ENCODE measurements around the gene B4GAT1. TPM values are rescaled to one million over a fixed set of nuclear protein-coding genes. Genes with fewer than 3 reads are reported as not detected.

Gene B4GAT1
- total and polyA plus RNA-seq, 2 of the 13 experiments (the other 11 are each of a cell fraction or from before 2014, with no cell fraction given): 40.4 to 109 TPM

DNA sequence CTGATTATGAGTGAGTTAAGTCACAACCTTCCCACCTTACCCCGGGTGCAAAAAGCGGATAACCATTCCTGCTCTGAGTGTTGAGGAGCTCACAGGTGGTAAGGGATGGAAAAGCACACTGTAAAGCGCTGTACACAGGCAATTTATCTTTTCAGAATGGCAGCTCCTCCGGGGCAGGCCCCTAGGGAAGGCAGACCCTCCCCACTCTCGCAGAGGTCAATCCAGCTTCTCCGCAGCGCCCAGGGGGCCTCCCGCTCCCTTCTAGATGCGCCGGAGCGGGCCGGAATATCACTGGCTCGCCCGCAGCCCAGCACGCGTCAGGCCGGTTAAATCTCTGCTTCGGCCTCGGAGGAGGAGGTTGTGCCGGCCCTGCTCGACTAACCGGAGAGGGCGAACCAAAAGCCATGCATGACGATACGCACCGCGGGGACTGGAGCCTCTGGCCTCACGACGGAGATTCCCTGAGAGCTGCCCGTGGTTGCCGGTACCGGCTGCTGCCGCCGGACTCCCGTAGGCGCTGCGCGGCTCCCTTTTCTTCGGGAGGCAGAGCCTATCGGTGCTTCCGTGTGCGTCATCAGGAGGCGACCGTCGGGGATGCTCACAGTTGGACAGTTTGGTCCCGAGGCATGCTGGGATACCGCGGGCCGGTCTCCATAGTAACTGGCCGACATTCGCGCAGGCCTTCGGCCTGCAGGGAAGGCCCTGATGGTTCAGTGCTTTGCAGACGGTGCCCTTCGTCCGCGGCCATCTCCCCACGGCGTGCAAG, 2.7 kb downstream of the B4GAT1 start, which contains the start of gene BRMS1 (continued):
- TF ChIP-seq, protein P1, sequence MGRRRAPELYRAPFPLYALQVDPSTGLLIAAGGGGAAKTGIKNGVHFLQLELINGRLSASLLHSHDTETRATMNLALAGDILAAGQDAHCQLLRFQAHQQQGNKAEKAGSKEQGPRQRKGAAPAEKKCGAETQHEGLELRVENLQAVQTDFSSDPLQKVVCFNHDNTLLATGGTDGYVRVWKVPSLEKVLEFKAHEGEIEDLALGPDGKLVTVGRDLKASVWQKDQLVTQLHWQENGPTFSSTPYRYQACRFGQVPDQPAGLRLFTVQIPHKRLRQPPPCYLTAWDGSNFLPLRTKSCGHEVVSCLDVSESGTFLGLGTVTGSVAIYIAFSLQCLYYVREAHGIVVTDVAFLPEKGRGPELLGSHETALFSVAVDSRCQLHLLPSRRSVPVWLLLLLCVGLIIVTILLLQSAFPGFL (CRISPR knock-in tag; IDR thresholded peaks at IDR 0.05): no peak
- TF ChIP-seq FOXM1 (CRISPR knock-in tag; IDR thresholded peaks at IDR 0.05) (no peak), KDM1A (CRISPR knock-in tag; IDR thresholded peaks at IDR 0.05) (no peak), ZNF326 (CRISPR knock-in tag; IDR thresholded peaks at IDR 0.05; ENCODE audit: borderline replicate concordance) (0 out of 2 replicates have a peak, but pooled peaks have one; percentile 46), ZNF678 (CRISPR knock-in tag; IDR thresholded peaks at IDR 0.05) (no peak), ZNF343 (CRISPR knock-in tag; IDR thresholded peaks at IDR 0.05) (0 out of 2 replicates have a peak, but pooled peaks have one; percentile 43), ZKSCAN8 (CRISPR knock-in tag; IDR thresholded peaks at IDR 0.05; ENCODE audit: borderline replicate concordance) (no peak), RFX1 (IDR thresholded peaks at IDR 0.05) (peak; percentile 85), JUND (CRISPR knock-in tag; IDR thresholded peaks at IDR 0.05) (no peak), GTF3A (CRISPR knock-in tag; conservative IDR thresholded peaks at IDR 0.05) (no peak), ZBTB21 (CRISPR knock-in tag; IDR thresholded peaks at IDR 0.05) (no peak), GABPA (IDR thresholded peaks at IDR 0.05; ENCODE audit: low read depth, low read length) (no peak), GABPA (CRISPR knock-in tag; IDR thresholded peaks at IDR 0.05; ENCODE audit: low read depth) (peak; percentile 79), ZNF776 (CRISPR knock-in tag; IDR thresholded peaks at IDR 0.05) (no peak), ZNF781 (CRISPR knock-in tag; IDR thresholded peaks at IDR 0.05; ENCODE audit: borderline replicate concordance, not compliant biosample characterization) (no peak), ZNF552 (CRISPR knock-in tag; IDR thresholded peaks at IDR 0.05; ENCODE audit: borderline replicate concordance) (0 out of 2 replicates have a peak, but pooled peaks have one; percentile 57)
- TF ChIP-seq, protein P2, sequence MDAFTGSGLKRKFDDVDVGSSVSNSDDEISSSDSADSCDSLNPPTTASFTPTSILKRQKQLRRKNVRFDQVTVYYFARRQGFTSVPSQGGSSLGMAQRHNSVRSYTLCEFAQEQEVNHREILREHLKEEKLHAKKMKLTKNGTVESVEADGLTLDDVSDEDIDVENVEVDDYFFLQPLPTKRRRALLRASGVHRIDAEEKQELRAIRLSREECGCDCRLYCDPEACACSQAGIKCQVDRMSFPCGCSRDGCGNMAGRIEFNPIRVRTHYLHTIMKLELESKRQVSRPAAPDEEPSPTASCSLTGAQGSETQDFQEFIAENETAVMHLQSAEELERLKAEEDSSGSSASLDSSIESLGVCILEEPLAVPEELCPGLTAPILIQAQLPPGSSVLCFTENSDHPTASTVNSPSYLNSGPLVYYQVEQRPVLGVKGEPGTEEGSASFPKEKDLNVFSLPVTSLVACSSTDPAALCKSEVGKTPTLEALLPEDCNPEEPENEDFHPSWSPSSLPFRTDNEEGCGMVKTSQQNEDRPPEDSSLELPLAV (CRISPR knock-in tag; conservative IDR thresholded peaks at IDR 0.05; ENCODE audit: low read depth): no peak
- TF ChIP-seq, protein P3, sequence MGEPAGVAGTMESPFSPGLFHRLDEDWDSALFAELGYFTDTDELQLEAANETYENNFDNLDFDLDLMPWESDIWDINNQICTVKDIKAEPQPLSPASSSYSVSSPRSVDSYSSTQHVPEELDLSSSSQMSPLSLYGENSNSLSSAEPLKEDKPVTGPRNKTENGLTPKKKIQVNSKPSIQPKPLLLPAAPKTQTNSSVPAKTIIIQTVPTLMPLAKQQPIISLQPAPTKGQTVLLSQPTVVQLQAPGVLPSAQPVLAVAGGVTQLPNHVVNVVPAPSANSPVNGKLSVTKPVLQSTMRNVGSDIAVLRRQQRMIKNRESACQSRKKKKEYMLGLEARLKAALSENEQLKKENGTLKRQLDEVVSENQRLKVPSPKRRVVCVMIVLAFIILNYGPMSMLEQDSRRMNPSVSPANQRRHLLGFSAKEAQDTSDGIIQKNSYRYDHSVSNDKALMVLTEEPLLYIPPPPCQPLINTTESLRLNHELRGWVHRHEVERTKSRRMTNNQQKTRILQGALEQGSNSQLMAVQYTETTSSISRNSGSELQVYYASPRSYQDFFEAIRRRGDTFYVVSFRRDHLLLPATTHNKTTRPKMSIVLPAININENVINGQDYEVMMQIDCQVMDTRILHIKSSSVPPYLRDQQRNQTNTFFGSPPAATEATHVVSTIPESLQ (CRISPR knock-in tag; conservative IDR thresholded peaks at IDR 0.05): no peak
- TF ChIP-seq, protein P4, sequence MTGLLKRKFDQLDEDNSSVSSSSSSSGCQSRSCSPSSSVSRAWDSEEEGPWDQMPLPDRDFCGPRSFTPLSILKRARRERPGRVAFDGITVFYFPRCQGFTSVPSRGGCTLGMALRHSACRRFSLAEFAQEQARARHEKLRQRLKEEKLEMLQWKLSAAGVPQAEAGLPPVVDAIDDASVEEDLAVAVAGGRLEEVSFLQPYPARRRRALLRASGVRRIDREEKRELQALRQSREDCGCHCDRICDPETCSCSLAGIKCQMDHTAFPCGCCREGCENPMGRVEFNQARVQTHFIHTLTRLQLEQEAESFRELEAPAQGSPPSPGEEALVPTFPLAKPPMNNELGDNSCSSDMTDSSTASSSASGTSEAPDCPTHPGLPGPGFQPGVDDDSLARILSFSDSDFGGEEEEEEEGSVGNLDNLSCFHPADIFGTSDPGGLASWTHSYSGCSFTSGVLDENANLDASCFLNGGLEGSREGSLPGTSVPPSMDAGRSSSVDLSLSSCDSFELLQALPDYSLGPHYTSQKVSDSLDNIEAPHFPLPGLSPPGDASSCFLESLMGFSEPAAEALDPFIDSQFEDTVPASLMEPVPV (CRISPR knock-in tag; IDR thresholded peaks at IDR 0.05): peak; percentile 77; the same call in 1 of the 2 replicates
- TF ChIP-seq, protein P5, sequence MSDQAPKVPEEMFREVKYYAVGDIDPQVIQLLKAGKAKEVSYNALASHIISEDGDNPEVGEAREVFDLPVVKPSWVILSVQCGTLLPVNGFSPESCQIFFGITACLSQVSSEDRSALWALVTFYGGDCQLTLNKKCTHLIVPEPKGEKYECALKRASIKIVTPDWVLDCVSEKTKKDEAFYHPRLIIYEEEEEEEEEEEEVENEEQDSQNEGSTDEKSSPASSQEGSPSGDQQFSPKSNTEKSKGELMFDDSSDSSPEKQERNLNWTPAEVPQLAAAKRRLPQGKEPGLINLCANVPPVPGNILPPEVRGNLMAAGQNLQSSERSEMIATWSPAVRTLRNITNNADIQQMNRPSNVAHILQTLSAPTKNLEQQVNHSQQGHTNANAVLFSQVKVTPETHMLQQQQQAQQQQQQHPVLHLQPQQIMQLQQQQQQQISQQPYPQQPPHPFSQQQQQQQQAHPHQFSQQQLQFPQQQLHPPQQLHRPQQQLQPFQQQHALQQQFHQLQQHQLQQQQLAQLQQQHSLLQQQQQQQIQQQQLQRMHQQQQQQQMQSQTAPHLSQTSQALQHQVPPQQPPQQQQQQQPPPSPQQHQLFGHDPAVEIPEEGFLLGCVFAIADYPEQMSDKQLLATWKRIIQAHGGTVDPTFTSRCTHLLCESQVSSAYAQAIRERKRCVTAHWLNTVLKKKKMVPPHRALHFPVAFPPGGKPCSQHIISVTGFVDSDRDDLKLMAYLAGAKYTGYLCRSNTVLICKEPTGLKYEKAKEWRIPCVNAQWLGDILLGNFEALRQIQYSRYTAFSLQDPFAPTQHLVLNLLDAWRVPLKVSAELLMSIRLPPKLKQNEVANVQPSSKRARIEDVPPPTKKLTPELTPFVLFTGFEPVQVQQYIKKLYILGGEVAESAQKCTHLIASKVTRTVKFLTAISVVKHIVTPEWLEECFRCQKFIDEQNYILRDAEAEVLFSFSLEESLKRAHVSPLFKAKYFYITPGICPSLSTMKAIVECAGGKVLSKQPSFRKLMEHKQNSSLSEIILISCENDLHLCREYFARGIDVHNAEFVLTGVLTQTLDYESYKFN (CRISPR knock-in tag; conservative IDR thresholded peaks at IDR 0.05): peak; percentile 43; the same call in 1 of the 2 replicates
